ENCODE results near the gene ERBB4. TPM values are rescaled to one million over a fixed set of nuclear protein-coding genes. Genes with fewer than 3 reads are reported as not detected.

ERBB4 gene
- total RNA-seq, 1 donor from 2014 or later = 2.8 TPM

GRCh38 chr2:211451642-211452041 is 1087.0 kb downstream of the ERBB4 start:
- H3K4me3 Mint-ChIP-seq (ENCODE audit: unreplicated experiment) = no peak overlapping the region
- H3K27ac Mint-ChIP-seq (ENCODE audit: unreplicated experiment) = no peak overlapping the region
- no peaks in the 10 kb centered on the region for H3K36me3 Mint-ChIP-seq (ENCODE audit: unreplicated experiment)
- no peaks in the 10 kb centered on the region for H3K4me1 Mint-ChIP-seq (ENCODE audit: unreplicated experiment)
- no peak for DNase-seq (ENCODE audit: extremely low spot score, unreplicated experiment)
- TF ChIP-seq, protein P1, sequence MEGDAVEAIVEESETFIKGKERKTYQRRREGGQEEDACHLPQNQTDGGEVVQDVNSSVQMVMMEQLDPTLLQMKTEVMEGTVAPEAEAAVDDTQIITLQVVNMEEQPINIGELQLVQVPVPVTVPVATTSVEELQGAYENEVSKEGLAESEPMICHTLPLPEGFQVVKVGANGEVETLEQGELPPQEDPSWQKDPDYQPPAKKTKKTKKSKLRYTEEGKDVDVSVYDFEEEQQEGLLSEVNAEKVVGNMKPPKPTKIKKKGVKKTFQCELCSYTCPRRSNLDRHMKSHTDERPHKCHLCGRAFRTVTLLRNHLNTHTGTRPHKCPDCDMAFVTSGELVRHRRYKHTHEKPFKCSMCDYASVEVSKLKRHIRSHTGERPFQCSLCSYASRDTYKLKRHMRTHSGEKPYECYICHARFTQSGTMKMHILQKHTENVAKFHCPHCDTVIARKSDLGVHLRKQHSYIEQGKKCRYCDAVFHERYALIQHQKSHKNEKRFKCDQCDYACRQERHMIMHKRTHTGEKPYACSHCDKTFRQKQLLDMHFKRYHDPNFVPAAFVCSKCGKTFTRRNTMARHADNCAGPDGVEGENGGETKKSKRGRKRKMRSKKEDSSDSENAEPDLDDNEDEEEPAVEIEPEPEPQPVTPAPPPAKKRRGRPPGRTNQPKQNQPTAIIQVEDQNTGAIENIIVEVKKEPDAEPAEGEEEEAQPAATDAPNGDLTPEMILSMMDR (IDR thresholded peaks at IDR 0.05) = no peak
- peaks cover 3% of the 10 kb centered on the region for H3K27me3 Mint-ChIP-seq (ENCODE audit: unreplicated experiment)
- H3K9me3 Mint-ChIP-seq (ENCODE audit: unreplicated experiment) = no peaks in the 10 kb centered on the region

DNA sequence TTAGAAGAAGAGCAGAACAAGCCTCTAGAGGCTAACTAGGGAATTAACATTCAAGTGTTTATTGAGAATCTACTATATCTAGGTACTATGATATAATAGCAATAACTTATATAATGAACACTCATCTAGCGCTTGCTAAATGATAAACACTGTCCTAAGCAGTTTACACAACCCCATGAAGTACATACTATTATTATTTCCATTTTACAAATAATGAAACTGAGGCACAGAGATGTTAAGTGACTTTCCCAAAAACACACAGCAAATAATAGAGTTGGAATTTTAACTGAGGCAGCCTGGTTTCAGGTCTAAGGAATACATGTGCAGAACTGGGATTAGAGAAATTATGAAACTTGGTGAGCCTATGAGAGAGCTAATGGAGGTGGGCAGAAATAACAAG is 1088.8 kb downstream of the ERBB4 start:
- DNase-seq (ENCODE audit: extremely low spot score, unreplicated experiment) = no peak
- Mint-ChIP-seq H3K27me3 (ENCODE audit: unreplicated experiment) (peaks cover 3% of the 10 kb centered on the region), H3K4me1 (ENCODE audit: unreplicated experiment) (no peaks in the 10 kb centered on the region), H3K27ac (ENCODE audit: unreplicated experiment) (no peak overlapping the region), H3K4me3 (ENCODE audit: unreplicated experiment) (no peak overlapping the region), H3K9me3 (ENCODE audit: unreplicated experiment) (no peaks in the 10 kb centered on the region), H3K36me3 (ENCODE audit: unreplicated experiment) (no peaks in the 10 kb centered on the region)
- TF ChIP-seq, protein P1 (IDR thresholded peaks at IDR 0.05) = no peak

DNA sequence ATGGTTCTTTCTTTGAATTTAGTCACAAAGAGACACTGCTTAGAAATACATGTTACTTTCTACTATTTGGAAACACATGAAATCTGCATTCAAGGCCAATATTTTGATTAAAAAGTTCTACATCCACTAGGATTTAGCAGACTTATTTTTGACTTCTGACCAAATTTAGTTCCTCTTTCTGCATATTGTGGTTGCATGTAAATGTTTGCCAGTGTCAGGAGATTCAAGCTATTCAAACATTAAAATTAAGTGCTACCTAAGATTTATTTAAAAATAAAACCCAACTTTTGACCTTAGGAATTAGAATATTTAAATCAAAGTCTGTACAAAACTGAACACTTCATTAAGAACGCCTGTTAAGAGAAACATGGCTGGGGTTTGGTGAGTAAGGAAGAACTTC is 1091.1 kb downstream of the ERBB4 start:
- Mint-ChIP-seq H3K27me3 (ENCODE audit: unreplicated experiment) (no peaks in the 10 kb centered on the region), H3K4me3 (ENCODE audit: unreplicated experiment) (no peak overlapping the region), H3K4me1 (ENCODE audit: unreplicated experiment) (no peaks in the 10 kb centered on the region), H3K36me3 (ENCODE audit: unreplicated experiment) (no peaks in the 10 kb centered on the region), H3K27ac (ENCODE audit: unreplicated experiment) (no peak overlapping the region), H3K9me3 (ENCODE audit: unreplicated experiment) (no peaks in the 10 kb centered on the region)
- TF ChIP-seq, protein P1 (IDR thresholded peaks at IDR 0.05) = no peak
- no peak for DNase-seq (ENCODE audit: extremely low spot score, unreplicated experiment)

- H3K9me3 Mint-ChIP-seq (ENCODE audit: unreplicated experiment) = no peaks in the 10 kb centered on the region
- H3K4me3 Mint-ChIP-seq (ENCODE audit: unreplicated experiment) = no peak overlapping the region
- no peaks in the 10 kb centered on the region for H3K27me3 Mint-ChIP-seq (ENCODE audit: unreplicated experiment)
- no peak overlapping the region for H3K27ac Mint-ChIP-seq (ENCODE audit: unreplicated experiment)
- no peak for DNase-seq (ENCODE audit: extremely low spot score, unreplicated experiment)
- no peaks in the 10 kb centered on the region for H3K4me1 Mint-ChIP-seq (ENCODE audit: unreplicated experiment)
- H3K36me3 Mint-ChIP-seq (ENCODE audit: unreplicated experiment) = no peaks in the 10 kb centered on the region
- TF ChIP-seq, protein P1 (IDR thresholded peaks at IDR 0.05) = no peak
These were observed 1098.5 kb downstream of the ERBB4 start for GRCh38 chr2:211440107-211440506.

DNA sequence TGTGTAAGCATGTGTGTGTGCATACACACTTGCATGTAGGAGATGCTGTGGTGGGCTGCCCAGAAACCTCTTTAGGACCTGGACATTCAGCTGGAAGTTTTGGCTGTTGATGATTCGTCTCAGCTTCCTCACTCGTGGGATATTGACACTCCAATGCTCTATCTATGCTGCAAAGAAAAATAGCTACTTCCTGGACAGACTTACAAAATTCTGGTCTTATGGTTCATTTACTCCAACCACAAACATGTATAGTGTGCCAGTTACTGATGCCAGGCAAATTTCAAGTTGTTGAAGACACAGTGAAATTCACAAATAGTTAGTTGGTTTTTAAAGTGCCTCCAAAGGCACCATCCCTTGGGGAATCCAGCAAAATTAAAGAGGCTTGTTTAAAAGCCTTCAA is 1099.6 kb downstream of the ERBB4 start:
- no peaks in the 10 kb centered on the region for H3K4me1 Mint-ChIP-seq (ENCODE audit: unreplicated experiment)
- H3K4me3 Mint-ChIP-seq (ENCODE audit: unreplicated experiment) = no peak overlapping the region
- DNase-seq (ENCODE audit: extremely low spot score, unreplicated experiment) = no peak
- TF ChIP-seq, protein P1 (IDR thresholded peaks at IDR 0.05) = no peak
- no peaks in the 10 kb centered on the region for H3K36me3 Mint-ChIP-seq (ENCODE audit: unreplicated experiment)
- no peaks in the 10 kb centered on the region for H3K27me3 Mint-ChIP-seq (ENCODE audit: unreplicated experiment)
- no peak overlapping the region for H3K27ac Mint-ChIP-seq (ENCODE audit: unreplicated experiment)
- no peaks in the 10 kb centered on the region for H3K9me3 Mint-ChIP-seq (ENCODE audit: unreplicated experiment)
